ENCODE data around the gene SEMA5B.

GRCh38 chr3:123028233-123028828 lies 768 bp upstream of the SEMA5B start:
- TF ChIP-seq SUZ12 (IDR thresholded peaks at IDR 0.05; ENCODE audit: extremely low read depth, insufficient read depth, insufficient read length) = no peak
- TF ChIP-seq YY1 (IDR thresholded peaks at IDR 0.05; ENCODE audit: insufficient read depth, insufficient read length) = no peak

Measured in NT2/D1 (cell line).